H54 (cell line): ENCODE data around the gene MUC21.
"Not testable (repeated sequence)": the region's sequence is repeated elsewhere in the genome, so short reads cannot be mapped to it uniquely, and the experiment has no call there.

ENCODE experiments used
- DNase-seq: peaks from one replicate; pipeline ENCODE4 v3.0.0; 2011; ENCODE audit warnings: low spot score, mixed read lengths; ENCODE audit not compliant: insufficient read length
- FAIRE-seq: peaks from 3 replicates; lab custom pipeline; 2011; peaks lifted over from hg19 to GRCh38; lab: Jason Lieb, UNC
- POLR2A ChIP-seq: IDR thresholded peaks from 2 replicates; pipeline ENCODE4 v1.6.1; 2011; ENCODE audit warnings: low read depth, mild to moderate bottlenecking, low read length

The MUC21 gene

DNA sequence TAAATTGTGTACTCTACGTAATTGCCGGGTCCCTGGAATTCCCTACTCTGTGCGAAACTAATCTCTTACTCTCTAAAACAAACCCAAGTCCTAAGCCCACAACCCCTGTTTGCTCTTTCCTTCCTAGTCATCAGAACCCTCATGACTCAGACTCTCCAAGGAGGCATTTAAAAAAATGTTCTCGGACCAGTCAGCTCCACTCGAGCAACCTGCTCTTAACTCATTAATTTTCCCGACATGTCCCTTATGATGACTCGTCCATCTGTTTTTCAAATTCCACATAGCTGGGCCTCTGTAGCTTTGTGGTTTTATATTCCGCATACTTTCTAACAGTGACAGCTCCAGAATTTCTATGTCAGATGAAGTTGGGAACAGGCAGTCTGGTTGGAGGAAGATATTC, 24.2 kb downstream of the MUC21 start:
- no peak for TF ChIP-seq POLR2A
- DNase-seq (peak; percentile 81), FAIRE-seq (peak; percentile 94)

DNA sequence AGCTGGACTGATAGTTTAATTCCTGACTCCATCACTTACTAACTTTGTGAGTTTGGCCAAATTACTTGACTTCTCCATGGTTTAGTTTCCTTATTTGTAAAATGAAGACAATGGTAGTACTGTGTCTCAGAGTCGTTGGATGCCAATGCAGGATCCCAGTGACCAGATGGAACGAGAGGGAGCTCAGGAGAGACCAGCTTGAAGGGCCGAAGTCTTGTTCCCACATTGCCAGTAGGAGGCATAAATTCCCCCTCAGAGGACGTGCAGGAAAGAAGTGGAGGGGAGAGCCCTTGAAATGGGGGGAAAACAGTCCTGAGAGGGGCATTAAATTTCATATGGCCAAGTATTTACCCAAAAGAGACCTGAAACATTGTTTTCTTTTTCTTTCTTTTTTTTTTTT, 24.6 kb downstream of the MUC21 start:
- peak; percentile 22 for DNase-seq
- FAIRE-seq, result no peak
- TF ChIP-seq POLR2A, result no peak

DNA sequence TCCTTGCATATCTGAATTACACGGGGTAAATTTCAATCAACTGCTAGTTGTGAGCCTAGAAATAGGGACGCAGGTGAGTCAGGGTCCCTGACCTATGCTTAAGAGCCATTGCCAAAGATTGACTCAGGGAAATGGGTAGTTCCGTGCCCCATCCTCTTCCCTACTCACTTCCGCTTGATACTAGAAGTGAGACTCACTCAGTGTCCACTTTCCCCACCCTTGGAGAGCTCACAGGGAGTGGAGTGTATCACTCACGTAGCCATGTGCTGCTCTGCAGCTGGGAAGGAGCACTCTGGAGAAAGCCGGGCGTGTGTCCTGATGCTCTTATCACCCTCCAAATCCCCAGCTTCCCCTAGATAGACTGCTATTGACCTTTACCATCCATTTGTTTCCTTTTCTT, 26.2 kb downstream of the MUC21 start:
- DNase-seq, result no peak
- FAIRE-seq, result no peak
- no peak for TF ChIP-seq POLR2A

DNA sequence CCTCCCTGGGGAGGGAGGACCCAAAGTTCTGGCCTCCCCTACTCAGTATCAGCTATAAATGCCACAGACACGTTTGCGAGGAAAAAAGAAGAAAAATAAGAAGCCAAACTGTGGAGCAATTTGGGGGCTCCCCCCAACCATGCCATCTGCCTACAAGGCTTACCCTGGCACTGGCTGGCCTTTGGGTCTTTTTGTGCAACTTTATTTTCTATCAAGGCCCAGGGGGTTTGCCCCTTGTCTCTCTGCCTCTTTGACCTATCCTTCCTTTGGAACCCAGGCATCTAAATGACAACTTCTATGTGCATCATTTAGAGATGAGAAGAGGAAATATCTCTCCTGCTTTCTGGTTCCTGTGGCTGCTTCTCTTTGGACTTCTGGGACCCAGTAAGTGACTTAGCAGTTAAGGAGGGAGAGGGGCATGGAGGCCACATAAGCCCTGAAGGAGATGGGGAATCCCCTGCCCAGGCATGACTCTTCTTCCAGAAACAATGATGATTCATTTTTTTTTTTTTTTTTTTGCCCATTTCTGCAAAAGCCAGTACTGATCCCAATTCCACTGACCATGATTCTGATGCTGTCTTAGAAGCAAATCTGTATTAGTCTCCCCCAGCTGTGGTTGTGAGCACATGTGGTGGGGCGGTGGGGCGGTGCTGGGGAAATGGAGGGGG, 27.0 kb downstream of the MUC21 start, which contains the start of gene MUC22:
Gene MUC22, plus strand, starts transcription at position 82 of the 668 bp plus-strand sequence. Its CDS starts 233 bp downstream, at position 315.
- FAIRE-seq (no peak), DNase-seq (peak; percentile 55)
- no peak for TF ChIP-seq POLR2A

DNA sequence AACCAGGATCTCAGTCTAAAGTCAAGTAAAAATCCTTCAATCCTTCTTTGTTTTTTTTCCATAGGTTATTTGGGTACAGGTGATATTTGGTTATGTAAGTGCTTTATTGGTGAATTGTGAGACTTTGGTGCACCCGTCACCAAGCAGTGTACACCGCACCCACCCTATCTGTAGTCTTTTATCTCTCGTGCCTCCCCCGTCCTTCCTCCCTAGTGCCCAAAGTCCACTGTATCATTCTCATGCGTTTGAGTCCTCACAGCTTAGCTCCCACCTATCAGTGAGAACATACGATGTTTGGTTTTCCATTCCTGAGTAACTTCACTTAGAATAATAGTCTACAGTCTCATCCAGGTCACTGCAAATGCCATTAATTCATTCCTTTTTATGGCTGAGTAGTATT, 27.6 kb downstream of the MUC21 start:
- FAIRE-seq, result no peak
- TF ChIP-seq POLR2A, result no peak
- DNase-seq, result no peak

DNA sequence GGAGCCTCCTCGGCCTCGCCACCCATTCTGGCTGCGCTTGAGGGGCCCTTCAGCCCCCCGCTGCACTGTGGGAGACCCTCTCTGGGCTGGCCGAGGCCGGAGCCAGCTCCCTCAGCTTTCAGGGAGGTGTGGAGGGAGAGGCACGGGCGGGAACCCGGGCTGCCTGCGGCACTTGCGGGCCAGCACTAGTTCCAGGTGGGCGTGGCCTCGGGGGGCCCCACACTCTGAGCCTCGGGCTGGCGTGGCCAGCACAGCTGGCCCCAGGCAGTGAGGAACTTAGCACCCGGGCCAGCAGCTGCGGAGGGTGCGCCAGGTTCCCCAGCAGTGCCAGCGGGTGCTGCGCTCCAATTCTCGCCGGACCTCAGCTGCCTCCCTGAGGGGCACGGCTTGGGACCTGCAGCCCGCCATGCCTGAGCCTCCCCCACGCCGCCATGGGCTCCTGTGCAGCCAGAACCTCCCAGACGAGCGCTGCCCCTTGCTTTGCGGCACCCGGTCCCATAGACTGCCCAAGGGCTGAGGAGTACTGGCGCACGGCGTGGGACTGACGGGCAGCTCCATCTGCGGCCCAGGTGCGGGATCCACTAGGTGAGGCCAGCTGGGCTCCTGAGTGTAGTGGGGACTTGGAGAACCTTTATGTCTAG, 33.3 kb downstream of the MUC21 start:
- DNase-seq (no peak), FAIRE-seq (no peak)
- no peak for TF ChIP-seq POLR2A

DNA sequence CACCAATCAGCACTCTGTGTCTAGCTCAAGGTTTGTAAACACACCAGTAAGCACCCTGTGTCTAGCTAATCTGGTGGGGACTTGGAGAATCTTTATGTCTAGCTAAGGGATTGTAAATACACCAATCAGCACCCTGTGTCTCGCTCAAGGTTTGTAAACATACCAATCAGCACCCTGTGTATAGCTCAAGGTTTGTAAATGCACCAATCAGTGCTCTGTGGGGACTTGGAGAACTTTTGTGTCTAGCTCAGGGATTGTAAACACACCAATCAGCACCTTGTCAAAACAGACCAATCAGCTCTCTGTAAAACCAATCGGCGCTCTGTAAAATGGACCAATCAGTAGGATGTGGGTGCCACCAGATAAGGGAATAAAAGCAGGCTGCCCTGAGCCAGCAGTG, 33.9 kb downstream of the MUC21 start:
- FAIRE-seq, DNase-seq: not testable (repeated sequence)

DNA sequence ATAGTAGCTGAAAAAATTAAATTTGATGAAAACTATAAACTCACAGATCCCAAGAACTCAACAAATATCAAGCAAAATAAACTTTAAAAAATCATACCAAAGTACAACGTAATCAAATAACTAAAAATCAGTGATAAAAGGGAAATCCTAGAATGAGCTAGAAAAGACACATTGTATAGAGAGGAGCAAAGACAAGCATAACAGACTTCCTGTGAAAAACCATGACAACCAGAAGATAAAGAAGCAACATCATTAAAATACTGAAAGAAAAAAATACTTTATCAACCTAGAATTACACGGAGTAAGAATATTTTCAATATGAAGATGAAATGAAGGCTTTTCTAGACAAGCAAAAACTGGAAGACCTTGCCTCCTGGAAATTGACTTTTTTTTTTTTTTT, 36.5 kb downstream of the MUC21 start:
- FAIRE-seq (no peak), DNase-seq (no peak)
- no peak for TF ChIP-seq POLR2A

DNA sequence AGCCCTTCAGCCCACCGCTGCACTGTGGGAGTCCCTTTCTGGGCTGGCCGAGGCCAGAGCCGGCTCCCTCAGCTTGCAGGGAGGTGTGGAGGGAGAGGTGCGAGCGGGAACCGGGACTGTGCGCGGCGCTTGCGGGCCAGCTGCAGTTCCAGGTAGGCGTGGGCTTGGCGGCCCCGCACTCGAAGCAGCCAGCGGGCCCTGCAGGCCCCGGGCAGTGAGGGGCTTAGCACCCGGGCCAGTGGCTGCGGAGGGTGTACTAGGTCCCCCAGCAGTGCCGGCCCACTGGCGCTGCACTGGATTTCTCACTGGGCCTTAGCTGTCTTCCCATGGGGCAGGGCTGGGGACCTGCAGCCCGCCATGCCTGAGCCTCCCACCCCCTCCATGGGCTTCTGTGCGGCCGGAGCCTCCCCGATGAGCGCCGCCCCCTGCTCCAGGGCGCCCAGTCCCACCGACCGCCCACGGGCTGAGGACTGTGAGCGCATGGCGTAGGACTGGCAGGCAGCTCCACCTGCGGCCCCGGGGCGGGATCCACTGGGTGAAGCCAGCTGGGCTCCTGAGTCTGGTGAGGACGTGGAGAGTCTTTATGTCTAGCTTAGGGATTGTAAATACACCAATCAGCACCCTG, 37.2 kb downstream of the MUC21 start:
- not testable (repeated sequence) for DNase-seq, FAIRE-seq

DNA sequence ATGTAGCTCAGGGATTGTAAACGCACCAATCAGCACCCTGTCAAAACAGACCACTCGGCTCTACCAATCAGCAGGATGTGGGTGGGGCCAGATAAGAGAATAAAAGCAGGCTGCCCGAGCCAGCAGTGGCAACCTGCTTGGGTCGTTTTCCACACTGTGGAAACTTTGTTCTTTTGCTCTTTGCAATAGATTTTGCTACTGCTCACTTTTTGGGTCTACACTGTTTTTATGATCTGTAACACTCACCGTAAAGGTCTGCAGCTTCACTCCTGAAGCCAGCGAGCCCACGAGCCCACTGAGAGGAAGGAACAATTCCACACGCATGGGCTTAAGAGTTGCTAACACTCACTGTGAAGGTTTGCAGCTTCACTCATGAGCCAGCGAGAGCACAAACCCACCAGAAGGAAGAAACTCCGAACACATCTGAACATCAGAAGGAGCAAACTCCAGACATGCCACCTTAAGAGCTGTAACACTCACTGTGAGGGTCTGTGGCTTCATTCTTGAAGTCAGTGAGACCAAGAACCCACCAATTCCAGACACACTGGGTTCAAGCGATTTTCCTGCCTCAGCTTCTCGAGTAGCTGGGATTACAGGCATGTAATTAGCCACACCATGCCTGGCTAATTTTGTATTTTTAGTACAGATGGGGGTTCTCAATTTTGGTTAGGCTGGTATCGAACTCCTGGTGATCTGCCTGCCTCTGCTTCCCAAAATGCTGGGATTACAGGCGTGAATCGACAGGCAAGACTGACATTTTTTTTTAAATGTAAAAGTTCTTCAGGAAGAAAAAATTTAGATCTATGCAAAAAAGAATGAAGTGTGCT, 38.4 kb downstream of the MUC21 start:
- FAIRE-seq, DNase-seq: not testable (repeated sequence)

DNA sequence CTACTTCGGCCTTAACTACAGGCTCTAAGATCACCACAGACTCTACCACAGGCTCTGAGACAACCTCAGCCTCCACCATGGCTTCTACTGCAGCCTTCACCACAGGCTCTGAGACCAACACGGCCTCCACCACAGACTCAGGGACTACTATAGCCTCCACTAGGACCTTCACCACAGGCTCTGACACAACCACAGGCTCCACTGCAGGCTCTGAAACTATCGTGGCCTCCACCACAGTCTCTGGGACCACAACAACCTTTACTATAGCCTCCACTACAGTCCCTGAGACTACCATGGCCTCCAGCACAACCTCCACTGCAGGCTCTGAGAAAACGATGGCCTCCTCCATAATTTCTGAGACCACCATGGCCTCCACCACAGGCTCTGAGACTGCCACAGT, 42.1 kb downstream of the MUC21 start:
- no peak for FAIRE-seq
- no peak for DNase-seq
- no peak for TF ChIP-seq POLR2A

DNA sequence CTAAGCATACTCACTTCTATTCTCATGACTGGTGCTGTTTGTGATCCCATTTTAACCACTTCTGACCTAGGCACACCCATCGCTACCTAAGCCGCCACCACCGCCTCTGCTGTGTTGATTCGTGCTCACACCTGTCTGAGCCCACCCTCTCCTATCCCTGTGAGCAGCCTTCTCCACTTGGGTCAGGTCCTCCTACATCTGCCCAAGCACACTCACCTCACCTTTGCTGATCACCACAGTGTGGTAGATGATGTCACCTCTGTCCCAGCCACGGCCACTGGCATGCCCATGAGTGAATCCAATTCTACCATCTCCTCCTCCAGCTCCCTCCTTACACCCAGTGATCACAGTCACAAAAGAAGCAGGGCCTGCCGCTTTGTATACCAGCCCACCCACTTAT, 47.6 kb downstream of the MUC21 start:
- FAIRE-seq (no peak), DNase-seq (no peak)
- TF ChIP-seq POLR2A, result no peak

DNA sequence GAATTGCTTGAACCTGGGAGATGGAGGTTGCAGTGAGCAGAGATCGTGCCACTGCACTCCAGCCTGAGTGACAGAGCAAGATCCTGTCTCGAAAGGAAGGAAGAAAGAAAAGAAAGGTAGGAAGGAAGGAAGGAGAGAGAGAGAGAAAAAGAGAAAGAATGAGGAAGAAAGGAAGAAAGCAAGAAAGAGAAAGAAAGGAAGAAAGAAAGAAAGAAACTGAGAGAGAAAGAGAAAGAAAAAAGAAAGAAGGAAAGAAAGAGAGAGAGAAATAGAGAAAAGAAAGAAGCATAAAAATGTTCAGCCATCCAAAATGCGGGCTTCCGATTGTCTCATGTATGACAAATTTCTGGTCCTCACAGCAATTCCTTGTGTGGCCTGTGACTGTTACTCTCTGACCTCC, 49.6 kb downstream of the MUC21 start:
- no peak for DNase-seq
- no peak for TF ChIP-seq POLR2A
- FAIRE-seq, result no peak
